HEK293 (cell line): ENCODE measurements around the gene ARHGEF28.

Experiments used
- HOXA7 ChIP-seq: sonication (generic); formaldehyde crosslinking; IDR thresholded peaks from 2 replicates; pipeline ENCODE4 v1.8.1; 2022; ENCODE audit warnings: missing genetic modification reagents, borderline replicate concordance
- KLF16 ChIP-seq: fragments of 450-650 bp; formaldehyde crosslinking; IDR thresholded peaks from 2 replicates; pipeline ENCODE4 v1.5.1; 2017; ENCODE audit warnings: missing biosample characterization, missing genetic modification characterization
- ZEB2 ChIP-seq: fragments of 450-650 bp; formaldehyde crosslinking; IDR thresholded peaks from 2 replicates; pipeline ENCODE4 v1.5.1; 2016; ENCODE audit warnings: missing biosample characterization, missing genetic modification characterization
- ZFP3 ChIP-seq: fragments of 450-650 bp; formaldehyde crosslinking; IDR thresholded peaks from 2 replicates; pipeline ENCODE4 v1.5.1; 2016; ENCODE audit warnings: low read depth, missing biosample characterization, missing genetic modification characterization
- ZNF350 ChIP-seq: fragments of 450-650 bp; formaldehyde crosslinking; IDR thresholded peaks from 2 replicates; pipeline ENCODE4 v1.5.0; 2017; ENCODE audit warnings: missing biosample characterization, mild to moderate bottlenecking, missing genetic modification characterization
- ZNF48 ChIP-seq: fragments of 450-650 bp; formaldehyde crosslinking; IDR thresholded peaks from 2 replicates; pipeline ENCODE4 v1.5.1; 2016; ENCODE audit warnings: missing biosample characterization, missing genetic modification characterization
- ZNF530 ChIP-seq: fragments of 450-650 bp; formaldehyde crosslinking; IDR thresholded peaks from 2 replicates; pipeline ENCODE4 v1.5.1; 2016; ENCODE audit warnings: low read depth, missing biosample characterization, missing genetic modification characterization
- ZNF791 ChIP-seq: fragments of 450-650 bp; formaldehyde crosslinking; IDR thresholded peaks from 2 replicates; pipeline ENCODE4 v1.5.1; 2016; ENCODE audit warnings: missing biosample characterization, missing genetic modification characterization
- TF ChIP-seq, protein P1 (sequence below): fragments of 450-650 bp; formaldehyde crosslinking; IDR thresholded peaks from 2 replicates; pipeline ENCODE4 v1.5.1; 2017; ENCODE audit warnings: missing biosample characterization, missing genetic modification characterization
- TF ChIP-seq, protein P2 (sequence below): fragments of 450-650 bp; formaldehyde crosslinking; IDR thresholded peaks from 2 replicates; pipeline ENCODE4 v1.5.1; 2017; ENCODE audit warnings: missing biosample characterization, missing genetic modification characterization
- TF ChIP-seq, protein P3 (sequence below): fragments of 450-650 bp; formaldehyde crosslinking; IDR thresholded peaks from 2 replicates; pipeline ENCODE4 v1.5.1; 2016; ENCODE audit warnings: missing biosample characterization, missing genetic modification characterization
- TF ChIP-seq, protein P4 (sequence below): fragments of 450-650 bp; formaldehyde crosslinking; optimal IDR thresholded peaks from 2 replicates; pipeline ENCODE3; 2016; ENCODE audit warnings: missing biosample characterization, mild to moderate bottlenecking, missing genetic modification characterization

DNA sequence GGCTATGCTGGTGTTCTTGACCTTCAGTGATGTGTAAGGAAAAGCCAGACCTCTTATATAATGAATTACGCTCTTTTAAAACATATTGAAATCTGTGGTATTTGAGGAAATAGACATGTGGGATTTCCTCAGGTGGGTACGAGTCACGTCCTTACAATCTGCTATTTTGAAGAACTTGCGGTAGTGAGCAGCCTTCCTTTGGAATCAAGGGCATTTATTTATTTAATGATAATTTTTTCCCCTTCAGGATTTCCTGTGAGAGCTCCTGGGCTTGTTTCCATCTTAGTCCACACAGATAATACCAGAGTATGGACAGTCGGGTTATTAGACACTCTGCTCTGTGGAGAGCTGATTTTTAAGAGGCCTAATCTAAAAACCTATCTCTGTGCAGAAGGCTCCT lies 167.9 kb downstream of the ARHGEF28 start:
- TF ChIP-seq, protein P1, sequence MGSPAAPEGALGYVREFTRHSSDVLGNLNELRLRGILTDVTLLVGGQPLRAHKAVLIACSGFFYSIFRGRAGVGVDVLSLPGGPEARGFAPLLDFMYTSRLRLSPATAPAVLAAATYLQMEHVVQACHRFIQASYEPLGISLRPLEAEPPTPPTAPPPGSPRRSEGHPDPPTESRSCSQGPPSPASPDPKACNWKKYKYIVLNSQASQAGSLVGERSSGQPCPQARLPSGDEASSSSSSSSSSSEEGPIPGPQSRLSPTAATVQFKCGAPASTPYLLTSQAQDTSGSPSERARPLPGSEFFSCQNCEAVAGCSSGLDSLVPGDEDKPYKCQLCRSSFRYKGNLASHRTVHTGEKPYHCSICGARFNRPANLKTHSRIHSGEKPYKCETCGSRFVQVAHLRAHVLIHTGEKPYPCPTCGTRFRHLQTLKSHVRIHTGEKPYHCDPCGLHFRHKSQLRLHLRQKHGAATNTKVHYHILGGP (tag by site-specific recombination) = no peak
- TF ChIP-seq ZNF530 (tag by site-specific recombination) (no peak), ZFP3 (no peak), HOXA7 (no peak), ZNF791 (tag by site-specific recombination) (no peak), ZNF350 (tag by site-specific recombination) (no peak), ZEB2 (tag by site-specific recombination) (no peak), ZNF48 (tag by site-specific recombination) (no peak), KLF16 (no peak)
- TF ChIP-seq, protein P2, sequence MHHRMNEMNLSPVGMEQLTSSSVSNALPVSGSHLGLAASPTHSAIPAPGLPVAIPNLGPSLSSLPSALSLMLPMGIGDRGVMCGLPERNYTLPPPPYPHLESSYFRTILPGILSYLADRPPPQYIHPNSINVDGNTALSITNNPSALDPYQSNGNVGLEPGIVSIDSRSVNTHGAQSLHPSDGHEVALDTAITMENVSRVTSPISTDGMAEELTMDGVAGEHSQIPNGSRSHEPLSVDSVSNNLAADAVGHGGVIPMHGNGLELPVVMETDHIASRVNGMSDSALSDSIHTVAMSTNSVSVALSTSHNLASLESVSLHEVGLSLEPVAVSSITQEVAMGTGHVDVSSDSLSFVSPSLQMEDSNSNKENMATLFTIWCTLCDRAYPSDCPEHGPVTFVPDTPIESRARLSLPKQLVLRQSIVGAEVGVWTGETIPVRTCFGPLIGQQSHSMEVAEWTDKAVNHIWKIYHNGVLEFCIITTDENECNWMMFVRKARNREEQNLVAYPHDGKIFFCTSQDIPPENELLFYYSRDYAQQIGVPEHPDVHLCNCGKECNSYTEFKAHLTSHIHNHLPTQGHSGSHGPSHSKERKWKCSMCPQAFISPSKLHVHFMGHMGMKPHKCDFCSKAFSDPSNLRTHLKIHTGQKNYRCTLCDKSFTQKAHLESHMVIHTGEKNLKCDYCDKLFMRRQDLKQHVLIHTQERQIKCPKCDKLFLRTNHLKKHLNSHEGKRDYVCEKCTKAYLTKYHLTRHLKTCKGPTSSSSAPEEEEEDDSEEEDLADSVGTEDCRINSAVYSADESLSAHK (tag by site-specific recombination) = no peak
- TF ChIP-seq, protein P3, sequence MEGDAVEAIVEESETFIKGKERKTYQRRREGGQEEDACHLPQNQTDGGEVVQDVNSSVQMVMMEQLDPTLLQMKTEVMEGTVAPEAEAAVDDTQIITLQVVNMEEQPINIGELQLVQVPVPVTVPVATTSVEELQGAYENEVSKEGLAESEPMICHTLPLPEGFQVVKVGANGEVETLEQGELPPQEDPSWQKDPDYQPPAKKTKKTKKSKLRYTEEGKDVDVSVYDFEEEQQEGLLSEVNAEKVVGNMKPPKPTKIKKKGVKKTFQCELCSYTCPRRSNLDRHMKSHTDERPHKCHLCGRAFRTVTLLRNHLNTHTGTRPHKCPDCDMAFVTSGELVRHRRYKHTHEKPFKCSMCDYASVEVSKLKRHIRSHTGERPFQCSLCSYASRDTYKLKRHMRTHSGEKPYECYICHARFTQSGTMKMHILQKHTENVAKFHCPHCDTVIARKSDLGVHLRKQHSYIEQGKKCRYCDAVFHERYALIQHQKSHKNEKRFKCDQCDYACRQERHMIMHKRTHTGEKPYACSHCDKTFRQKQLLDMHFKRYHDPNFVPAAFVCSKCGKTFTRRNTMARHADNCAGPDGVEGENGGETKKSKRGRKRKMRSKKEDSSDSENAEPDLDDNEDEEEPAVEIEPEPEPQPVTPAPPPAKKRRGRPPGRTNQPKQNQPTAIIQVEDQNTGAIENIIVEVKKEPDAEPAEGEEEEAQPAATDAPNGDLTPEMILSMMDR = no peak
- TF ChIP-seq, protein P4, sequence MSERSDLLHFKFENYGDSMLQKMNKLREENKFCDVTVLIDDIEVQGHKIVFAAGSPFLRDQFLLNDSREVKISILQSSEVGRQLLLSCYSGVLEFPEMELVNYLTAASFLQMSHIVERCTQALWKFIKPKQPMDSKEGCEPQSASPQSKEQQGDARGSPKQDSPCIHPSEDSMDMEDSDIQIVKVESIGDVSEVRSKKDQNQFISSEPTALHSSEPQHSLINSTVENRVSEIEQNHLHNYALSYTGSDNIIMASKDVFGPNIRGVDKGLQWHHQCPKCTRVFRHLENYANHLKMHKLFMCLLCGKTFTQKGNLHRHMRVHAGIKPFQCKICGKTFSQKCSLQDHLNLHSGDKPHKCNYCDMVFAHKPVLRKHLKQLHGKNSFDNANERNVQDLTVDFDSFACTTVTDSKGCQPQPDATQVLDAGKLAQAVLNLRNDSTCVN (tag by site-specific recombination) = no peak
